HG02938 (cell line): ENCODE data around the gene PSRC1.
"Not testable (repeated sequence)": the region's sequence is repeated elsewhere in the genome, so short reads cannot be mapped to it uniquely, and the experiment has no call there.

Experiments used
- ATAC-seq: cut with Tn5 transposase; IDR thresholded peaks from one replicate; pipeline ENCODE4 v1.9.1; 2021; ENCODE audit warnings: mild to moderate bottlenecking, moderate library complexity; ENCODE audit not compliant: unreplicated experiment

Gene PSRC1

GRCh38 chr1:109282952-109283747 is at the start of gene PSRC1:
PSRC1 (minus strand) TSS chr1:109283145.
- peak; percentile 92 for ATAC-seq

- ATAC-seq: no peak
Observed at GRCh38 chr1:109331113-109331512, 48.2 kb upstream of the PSRC1 start.

GRCh38 chr1:109327285-109327684 is 44.3 kb upstream of the PSRC1 start:
- ATAC-seq: no peak

GRCh38 chr1:109322974-109323373 is 40.0 kb upstream of the PSRC1 start:
- no peak for ATAC-seq

GRCh38 chr1:109319114-109319513 is 36.2 kb upstream of the PSRC1 start:
- ATAC-seq: no peak

GRCh38 chr1:109316506-109316905 is 33.6 kb upstream of the PSRC1 start:
- ATAC-seq: no peak

GRCh38 chr1:109315288-109315687 is 32.3 kb upstream of the PSRC1 start:
- no peak for ATAC-seq

GRCh38 chr1:109314795-109315194 is 31.9 kb upstream of the PSRC1 start:
- ATAC-seq: no peak

- no peak for ATAC-seq
Observed at GRCh38 chr1:109312978-109313775, 30.2 kb upstream of the PSRC1 start.

GRCh38 chr1:109312246-109312645 is 29.3 kb upstream of the PSRC1 start:
- ATAC-seq: no peak

- ATAC-seq: no peak
Observed at GRCh38 chr1:109309347-109309746, 26.4 kb upstream of the PSRC1 start.

GRCh38 chr1:109307274-109308021 is 24.5 kb upstream of the PSRC1 start:
- ATAC-seq: no peak

- ATAC-seq: no peak
Observed at GRCh38 chr1:109306832-109307273, 23.9 kb upstream of the PSRC1 start, which contains the start of gene MYBPHL. MYBPHL (minus strand) TSS chr1:109307011; CDS start chr1:109306991, 20 bp downstream.

GRCh38 chr1:109305991-109306390 is 23.0 kb upstream of the PSRC1 start:
- ATAC-seq: not testable (repeated sequence)

GRCh38 chr1:109304226-109304920 is 21.4 kb upstream of the PSRC1 start:
- ATAC-seq: no peak

- no peak for ATAC-seq
Observed at GRCh38 chr1:109301874-109302273, 18.9 kb upstream of the PSRC1 start.

GRCh38 chr1:109300650-109301151 is 17.8 kb upstream of the PSRC1 start:
- ATAC-seq: no peak

GRCh38 chr1:109299558-109300343 is 16.8 kb upstream of the PSRC1 start:
- no peak for ATAC-seq
